GM19035 (cell line): ENCODE data around the gene TRIM2.

Source experiments
- ATAC-seq: cut with Tn5 transposase; IDR thresholded peaks from one replicate; pipeline ENCODE4 v1.9.1; 2021; ENCODE audit not compliant: unreplicated experiment

TRIM2 gene

GRCh38 chr4:153325558-153325957 lies 121.3 kb downstream of the TRIM2 start:
- ATAC-seq, result no peak

GRCh38 chr4:153326513-153326912 lies 122.3 kb downstream of the TRIM2 start:
- ATAC-seq, result no peak

- ATAC-seq, result no peak
Measured at GRCh38 chr4:153327247-153327646, 123.0 kb downstream of the TRIM2 start.

- ATAC-seq, result no peak
Measured at GRCh38 chr4:153332936-153333335, 128.7 kb downstream of the TRIM2 start.

- ATAC-seq, result no peak
Measured at GRCh38 chr4:153333874-153334273, 129.6 kb downstream of the TRIM2 start.

GRCh38 chr4:153335665-153336064 lies 131.4 kb downstream of the TRIM2 start:
- no peak for ATAC-seq

GRCh38 chr4:153337686-153338085 lies 133.4 kb downstream of the TRIM2 start:
- no peak for ATAC-seq

- no peak for ATAC-seq
Measured at GRCh38 chr4:153341575-153342090, 137.4 kb downstream of the TRIM2 start.

- no peak for ATAC-seq
Measured at GRCh38 chr4:153342751-153343552, 138.7 kb downstream of the TRIM2 start.

- peak; percentile 86 for ATAC-seq
Measured at GRCh38 chr4:153344131-153345011, 140.1 kb downstream of the TRIM2 start, which contains the start of gene MND1. Gene MND1 (plus strand): TSS chr4:153344688. CDS start chr4:153344738, 50 bp downstream.

GRCh38 chr4:153345012-153345981 lies 141.1 kb downstream of the TRIM2 start:
- peak; percentile 49 for ATAC-seq

GRCh38 chr4:153346031-153346430 lies 141.8 kb downstream of the TRIM2 start:
- ATAC-seq, result no peak

GRCh38 chr4:153346563-153346962 lies 142.3 kb downstream of the TRIM2 start:
- ATAC-seq, result no peak

GRCh38 chr4:153347117-153347516 lies 142.9 kb downstream of the TRIM2 start:
- ATAC-seq, result no peak

GRCh38 chr4:153348006-153348405 lies 143.8 kb downstream of the TRIM2 start:
- ATAC-seq, result no peak

GRCh38 chr4:153349206-153349805 lies 145.1 kb downstream of the TRIM2 start:
- ATAC-seq, result no peak

GRCh38 chr4:153362184-153362583 lies 157.9 kb downstream of the TRIM2 start:
- ATAC-seq, result no peak

- no peak for ATAC-seq
Measured at GRCh38 chr4:153364061-153364460, 159.8 kb downstream of the TRIM2 start.

GRCh38 chr4:153365003-153365402 lies 160.8 kb downstream of the TRIM2 start:
- ATAC-seq, result no peak

GRCh38 chr4:153366486-153366885 lies 162.2 kb downstream of the TRIM2 start:
- no peak for ATAC-seq
